ENCODE results near the gene ARSA. TPM values are rescaled to one million over a fixed set of nuclear protein-coding genes. Genes with fewer than 3 reads are reported as not detected.

ARSA gene
- total and polyA plus RNA-seq, 2 of the 13 experiments (the other 11 are each of a cell fraction or from before 2014, with no cell fraction given), result 9.0 to 11.5 TPM

- TF ChIP-seq NCOA1 (CRISPR knock-in tag; IDR thresholded peaks at IDR 0.05), result no peak
- no peak for TF ChIP-seq ZNF160 (CRISPR knock-in tag; IDR thresholded peaks at IDR 0.05)
- no peak for TF ChIP-seq CHD2 (IDR thresholded peaks at IDR 0.05; ENCODE audit: low read depth, low read length)
- TF ChIP-seq, protein P1, sequence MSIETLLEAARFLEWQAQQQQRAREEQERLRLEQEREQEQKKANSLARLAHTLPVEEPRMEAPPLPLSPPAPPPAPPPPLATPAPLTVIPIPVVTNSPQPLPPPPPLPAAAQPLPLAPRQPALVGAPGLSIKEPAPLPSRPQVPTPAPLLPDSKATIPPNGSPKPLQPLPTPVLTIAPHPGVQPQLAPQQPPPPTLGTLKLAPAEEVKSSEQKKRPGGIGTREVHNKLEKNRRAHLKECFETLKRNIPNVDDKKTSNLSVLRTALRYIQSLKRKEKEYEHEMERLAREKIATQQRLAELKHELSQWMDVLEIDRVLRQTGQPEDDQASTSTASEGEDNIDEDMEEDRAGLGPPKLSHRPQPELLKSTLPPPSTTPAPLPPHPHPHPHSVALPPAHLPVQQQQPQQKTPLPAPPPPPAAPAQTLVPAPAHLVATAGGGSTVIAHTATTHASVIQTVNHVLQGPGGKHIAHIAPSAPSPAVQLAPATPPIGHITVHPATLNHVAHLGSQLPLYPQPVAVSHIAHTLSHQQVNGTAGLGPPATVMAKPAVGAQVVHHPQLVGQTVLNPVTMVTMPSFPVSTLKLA (IDR thresholded peaks at IDR 0.05), result no peak
- TF ChIP-seq, protein P2, sequence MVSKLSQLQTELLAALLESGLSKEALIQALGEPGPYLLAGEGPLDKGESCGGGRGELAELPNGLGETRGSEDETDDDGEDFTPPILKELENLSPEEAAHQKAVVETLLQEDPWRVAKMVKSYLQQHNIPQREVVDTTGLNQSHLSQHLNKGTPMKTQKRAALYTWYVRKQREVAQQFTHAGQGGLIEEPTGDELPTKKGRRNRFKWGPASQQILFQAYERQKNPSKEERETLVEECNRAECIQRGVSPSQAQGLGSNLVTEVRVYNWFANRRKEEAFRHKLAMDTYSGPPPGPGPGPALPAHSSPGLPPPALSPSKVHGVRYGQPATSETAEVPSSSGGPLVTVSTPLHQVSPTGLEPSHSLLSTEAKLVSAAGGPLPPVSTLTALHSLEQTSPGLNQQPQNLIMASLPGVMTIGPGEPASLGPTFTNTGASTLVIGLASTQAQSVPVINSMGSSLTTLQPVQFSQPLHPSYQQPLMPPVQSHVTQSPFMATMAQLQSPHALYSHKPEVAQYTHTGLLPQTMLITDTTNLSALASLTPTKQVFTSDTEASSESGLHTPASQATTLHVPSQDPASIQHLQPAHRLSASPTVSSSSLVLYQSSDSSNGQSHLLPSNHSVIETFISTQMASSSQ (IDR thresholded peaks at IDR 0.05; ENCODE audit: low read depth), result no peak
- TF ChIP-seq, protein P2 (CRISPR knock-in tag; IDR thresholded peaks at IDR 0.05; ENCODE audit: borderline replicate concordance), result no peak
- no peak for TF ChIP-seq KDM6A (CRISPR knock-in tag; IDR thresholded peaks at IDR 0.05; ENCODE audit: low read depth)
- TF ChIP-seq RORA (CRISPR knock-in tag; IDR thresholded peaks at IDR 0.05), result no peak
- TF ChIP-seq SKI (IDR thresholded peaks at IDR 0.05; ENCODE audit: partially characterized antibody), result no peak
- TF ChIP-seq ZNF503 (CRISPR knock-in tag; IDR thresholded peaks at IDR 0.05), result no peak
- TF ChIP-seq, protein P3, sequence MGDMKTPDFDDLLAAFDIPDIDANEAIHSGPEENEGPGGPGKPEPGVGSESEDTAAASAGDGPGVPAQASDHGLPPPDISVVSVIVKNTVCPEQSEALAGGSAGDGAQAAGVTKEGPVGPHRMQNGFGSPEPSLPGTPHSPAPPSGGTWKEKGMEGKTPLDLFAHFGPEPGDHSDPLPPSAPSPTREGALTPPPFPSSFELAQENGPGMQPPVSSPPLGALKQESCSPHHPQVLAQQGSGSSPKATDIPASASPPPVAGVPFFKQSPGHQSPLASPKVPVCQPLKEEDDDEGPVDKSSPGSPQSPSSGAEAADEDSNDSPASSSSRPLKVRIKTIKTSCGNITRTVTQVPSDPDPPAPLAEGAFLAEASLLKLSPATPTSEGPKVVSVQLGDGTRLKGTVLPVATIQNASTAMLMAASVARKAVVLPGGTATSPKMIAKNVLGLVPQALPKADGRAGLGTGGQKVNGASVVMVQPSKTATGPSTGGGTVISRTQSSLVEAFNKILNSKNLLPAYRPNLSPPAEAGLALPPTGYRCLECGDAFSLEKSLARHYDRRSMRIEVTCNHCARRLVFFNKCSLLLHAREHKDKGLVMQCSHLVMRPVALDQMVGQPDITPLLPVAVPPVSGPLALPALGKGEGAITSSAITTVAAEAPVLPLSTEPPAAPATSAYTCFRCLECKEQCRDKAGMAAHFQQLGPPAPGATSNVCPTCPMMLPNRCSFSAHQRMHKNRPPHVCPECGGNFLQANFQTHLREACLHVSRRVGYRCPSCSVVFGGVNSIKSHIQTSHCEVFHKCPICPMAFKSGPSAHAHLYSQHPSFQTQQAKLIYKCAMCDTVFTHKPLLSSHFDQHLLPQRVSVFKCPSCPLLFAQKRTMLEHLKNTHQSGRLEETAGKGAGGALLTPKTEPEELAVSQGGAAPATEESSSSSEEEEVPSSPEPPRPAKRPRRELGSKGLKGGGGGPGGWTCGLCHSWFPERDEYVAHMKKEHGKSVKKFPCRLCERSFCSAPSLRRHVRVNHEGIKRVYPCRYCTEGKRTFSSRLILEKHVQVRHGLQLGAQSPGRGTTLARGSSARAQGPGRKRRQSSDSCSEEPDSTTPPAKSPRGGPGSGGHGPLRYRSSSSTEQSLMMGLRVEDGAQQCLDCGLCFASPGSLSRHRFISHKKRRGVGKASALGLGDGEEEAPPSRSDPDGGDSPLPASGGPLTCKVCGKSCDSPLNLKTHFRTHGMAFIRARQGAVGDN (CRISPR knock-in tag; IDR thresholded peaks at IDR 0.05), result peak; percentile 15; the same call in 1 of the 2 replicates
- TF ChIP-seq ZNF737 (CRISPR knock-in tag; IDR thresholded peaks at IDR 0.05; ENCODE audit: borderline replicate concordance), result no peak
- no peak for TF ChIP-seq SP140L (CRISPR knock-in tag; IDR thresholded peaks at IDR 0.05; ENCODE audit: borderline replicate concordance)
- TF ChIP-seq, protein P4, sequence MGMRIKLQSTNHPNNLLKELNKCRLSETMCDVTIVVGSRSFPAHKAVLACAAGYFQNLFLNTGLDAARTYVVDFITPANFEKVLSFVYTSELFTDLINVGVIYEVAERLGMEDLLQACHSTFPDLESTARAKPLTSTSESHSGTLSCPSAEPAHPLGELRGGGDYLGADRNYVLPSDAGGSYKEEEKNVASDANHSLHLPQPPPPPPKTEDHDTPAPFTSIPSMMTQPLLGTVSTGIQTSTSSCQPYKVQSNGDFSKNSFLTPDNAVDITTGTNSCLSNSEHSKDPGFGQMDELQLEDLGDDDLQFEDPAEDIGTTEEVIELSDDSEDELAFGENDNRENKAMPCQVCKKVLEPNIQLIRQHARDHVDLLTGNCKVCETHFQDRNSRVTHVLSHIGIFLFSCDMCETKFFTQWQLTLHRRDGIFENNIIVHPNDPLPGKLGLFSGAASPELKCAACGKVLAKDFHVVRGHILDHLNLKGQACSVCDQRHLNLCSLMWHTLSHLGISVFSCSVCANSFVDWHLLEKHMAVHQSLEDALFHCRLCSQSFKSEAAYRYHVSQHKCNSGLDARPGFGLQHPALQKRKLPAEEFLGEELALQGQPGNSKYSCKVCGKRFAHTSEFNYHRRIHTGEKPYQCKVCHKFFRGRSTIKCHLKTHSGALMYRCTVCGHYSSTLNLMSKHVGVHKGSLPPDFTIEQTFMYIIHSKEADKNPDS (CRISPR knock-in tag; IDR thresholded peaks at IDR 0.05), result no peak
- TF ChIP-seq STAG1 (CRISPR knock-in tag; IDR thresholded peaks at IDR 0.05), result peak; percentile 64
These were observed 2.2 kb downstream of the ARSA start (continued) for GRCh38 chr22:50625568-50626313.

All from HepG2 (cell line).